NCI-H526 treated with DMSO at 0.1 percent for 48 hours (cell line): ENCODE measurements around the gene SYNE2.

Source experiments
- DNase-seq: peaks from one replicate; lab custom pipeline; 2025; lab: John Stamatoyannopoulos, UW

Gene SYNE2

GRCh38 chr14:64217308-64217707 is 364.5 kb downstream of the SYNE2 start:
- DNase-seq: no peak

- DNase-seq: no peak
These were observed 365.0 kb downstream of the SYNE2 start for GRCh38 chr14:64217834-64218233.

GRCh38 chr14:64218344-64219240 is 365.8 kb downstream of the SYNE2 start:
- no peak for DNase-seq

GRCh38 chr14:64220056-64220455 is 367.3 kb downstream of the SYNE2 start:
- no peak for DNase-seq

GRCh38 chr14:64220466-64220865 is 367.7 kb downstream of the SYNE2 start:
- DNase-seq: no peak

- DNase-seq: no peak
These were observed 368.7 kb downstream of the SYNE2 start for GRCh38 chr14:64221391-64222003.

GRCh38 chr14:64225151-64225757 is 372.4 kb downstream of the SYNE2 start:
- DNase-seq: no peak

- DNase-seq: no peak
These were observed 375.1 kb downstream of the SYNE2 start for GRCh38 chr14:64227856-64228255.

GRCh38 chr14:64229489-64229888 is 376.7 kb downstream of the SYNE2 start:
- DNase-seq: no peak

- no peak for DNase-seq
These were observed 379.5 kb downstream of the SYNE2 start for GRCh38 chr14:64232095-64232838.

- DNase-seq: no peak
These were observed 380.1 kb downstream of the SYNE2 start for GRCh38 chr14:64232944-64233343.

- no peak for DNase-seq
These were observed 380.9 kb downstream of the SYNE2 start for GRCh38 chr14:64233531-64234190.

GRCh38 chr14:64234877-64235651 is 382.3 kb downstream of the SYNE2 start:
- no peak for DNase-seq

- no peak for DNase-seq
These were observed 383.1 kb downstream of the SYNE2 start for GRCh38 chr14:64235652-64236640.

GRCh38 chr14:64238049-64238448 is 385.2 kb downstream of the SYNE2 start:
- no peak for DNase-seq

- no peak for DNase-seq
These were observed 385.8 kb downstream of the SYNE2 start for GRCh38 chr14:64238631-64239030.

- DNase-seq: no peak
These were observed 391.5 kb downstream of the SYNE2 start for GRCh38 chr14:64244279-64244678.

GRCh38 chr14:64245491-64245890 is 392.7 kb downstream of the SYNE2 start:
- no peak for DNase-seq

- DNase-seq: no peak
These were observed 393.9 kb downstream of the SYNE2 start for GRCh38 chr14:64246688-64247087.

- DNase-seq: no peak
These were observed 394.4 kb downstream of the SYNE2 start for GRCh38 chr14:64247195-64247594.
